KBM-7 (cell line): ENCODE data around the gene CPSF4.

Experiments
- DNase-seq: peaks from one replicate; pipeline ENCODE4 v3.0.0-alpha.2; 2015
- in situ Hi-C: fragments of 300-500 bp; cut with MboI; formaldehyde crosslinking; loops from 2 replicates; pipeline ENCODE4 v1.14.3; 2020; ENCODE audit warnings: low sequenced_read_pairs, low pct_unique_long_range_greater_than_20kb, mixed read lengths

CPSF4 gene

DNA sequence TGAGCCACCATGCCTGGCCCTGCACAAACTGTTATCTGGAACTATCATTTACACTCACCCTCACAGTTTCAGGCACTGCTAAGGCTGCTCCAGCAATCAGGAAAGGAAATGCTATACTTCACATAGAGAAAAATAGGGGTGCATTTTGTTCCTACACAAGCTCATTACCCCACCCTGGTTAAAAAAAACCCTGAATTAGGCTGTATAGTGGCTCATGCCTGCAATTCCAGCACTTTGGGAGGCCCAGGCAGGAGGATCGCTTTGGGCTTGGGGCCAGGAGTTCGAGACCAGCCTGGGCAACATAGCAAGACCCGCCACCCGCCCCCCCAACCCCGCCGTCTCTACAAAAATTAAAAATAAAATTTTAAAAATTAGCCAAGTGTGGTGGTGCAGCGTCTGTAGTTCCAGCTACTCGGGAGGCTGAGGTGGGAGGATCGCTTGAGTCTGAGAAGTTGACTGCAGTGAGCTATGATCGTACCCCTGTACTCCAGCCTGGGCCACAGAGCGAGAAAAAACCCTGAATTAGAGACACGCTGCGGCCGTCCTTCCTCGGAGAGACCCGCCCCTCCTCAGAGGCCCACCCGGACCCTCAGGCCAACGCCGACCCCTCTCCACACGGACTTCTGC is 684 bp upstream of the CPSF4 start:
- no peak for DNase-seq
- in situ Hi-C loops, result no loop called here

DNA sequence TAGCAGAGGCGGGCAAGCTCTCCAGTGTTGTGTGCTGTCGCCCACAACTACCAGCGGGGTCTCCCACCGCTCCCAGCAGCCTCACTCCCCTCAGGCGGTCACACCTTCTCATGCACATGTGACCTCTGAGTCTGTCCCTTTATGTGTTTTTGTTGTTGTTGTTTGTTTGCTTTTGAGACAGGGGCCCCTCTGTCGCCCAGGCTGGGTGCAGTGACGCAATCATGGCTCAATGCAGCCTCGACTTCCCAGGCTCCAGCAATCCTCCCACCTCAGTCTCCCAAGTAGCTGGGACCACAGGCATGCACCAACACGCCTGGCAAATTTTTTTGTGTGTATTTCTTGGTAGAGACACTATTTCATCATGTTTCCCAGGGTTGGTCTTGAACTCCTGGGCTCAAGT is 1.5 kb downstream of the CPSF4 start:
- no peak for DNase-seq
- in situ Hi-C loops, result no loop called here

DNA sequence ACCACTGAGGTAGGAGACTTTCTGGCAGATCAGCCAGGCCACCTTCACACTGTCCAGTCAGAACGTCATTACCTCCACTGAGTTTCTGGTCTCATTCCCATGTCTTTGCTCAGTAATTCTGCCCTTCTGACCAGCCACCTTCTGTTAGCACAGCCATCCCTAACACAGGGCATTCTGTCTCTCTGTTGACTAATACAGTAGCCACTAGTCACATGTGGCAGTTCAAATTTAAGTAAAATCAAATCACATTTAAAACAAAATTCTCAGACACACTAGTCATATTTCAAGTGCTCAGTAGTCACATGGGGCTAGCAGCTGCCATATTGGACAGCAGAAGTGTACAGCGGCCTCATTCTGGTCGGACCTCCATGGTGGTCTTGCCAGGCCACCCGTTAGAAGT is 7.4 kb downstream of the CPSF4 start:
- in situ Hi-C loops, result no loop called here
- DNase-seq, result no peak

DNA sequence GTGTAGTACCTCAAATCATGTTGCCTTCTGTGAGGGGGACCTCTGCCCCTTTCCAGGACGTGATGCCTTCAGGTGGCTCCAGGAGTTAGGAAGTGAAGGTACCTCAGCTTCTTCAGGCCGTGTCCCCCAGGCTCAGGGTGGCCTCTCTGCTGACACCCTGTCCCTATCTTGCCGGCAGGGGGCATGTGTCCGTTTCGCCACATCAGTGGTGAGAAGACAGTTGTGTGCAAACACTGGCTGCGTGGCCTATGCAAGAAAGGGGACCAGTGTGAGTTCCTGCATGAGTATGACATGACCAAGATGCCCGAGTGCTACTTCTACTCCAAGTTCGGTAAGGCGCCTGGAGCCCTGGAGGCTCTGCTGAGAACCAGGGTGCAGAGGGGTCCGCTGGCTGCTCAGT is 9.2 kb downstream of the CPSF4 start:
- in situ Hi-C loops, result no loop called here
- no peak for DNase-seq

DNA sequence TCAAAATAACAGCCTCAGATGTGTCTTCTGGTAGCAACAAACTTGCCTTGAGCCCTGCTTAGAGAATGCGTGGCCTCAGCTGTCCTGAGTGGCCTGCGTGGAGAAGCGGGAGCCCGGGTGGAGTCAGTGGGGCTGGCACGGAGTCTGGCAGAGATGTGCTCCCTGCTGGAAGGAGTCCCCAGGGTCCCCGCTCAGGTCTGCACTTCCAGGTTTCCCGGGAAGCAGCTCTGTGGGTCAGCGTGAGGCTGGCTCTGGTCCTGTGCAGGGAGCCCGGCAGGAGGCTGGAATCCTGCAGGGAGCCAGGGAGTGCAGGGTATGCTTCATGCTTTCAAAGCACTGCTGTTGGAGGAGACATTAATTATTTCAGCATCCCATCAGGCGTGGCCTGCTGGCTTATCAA is 10.1 kb downstream of the CPSF4 start:
- in situ Hi-C loops, result no loop called here
- no peak for DNase-seq

DNA sequence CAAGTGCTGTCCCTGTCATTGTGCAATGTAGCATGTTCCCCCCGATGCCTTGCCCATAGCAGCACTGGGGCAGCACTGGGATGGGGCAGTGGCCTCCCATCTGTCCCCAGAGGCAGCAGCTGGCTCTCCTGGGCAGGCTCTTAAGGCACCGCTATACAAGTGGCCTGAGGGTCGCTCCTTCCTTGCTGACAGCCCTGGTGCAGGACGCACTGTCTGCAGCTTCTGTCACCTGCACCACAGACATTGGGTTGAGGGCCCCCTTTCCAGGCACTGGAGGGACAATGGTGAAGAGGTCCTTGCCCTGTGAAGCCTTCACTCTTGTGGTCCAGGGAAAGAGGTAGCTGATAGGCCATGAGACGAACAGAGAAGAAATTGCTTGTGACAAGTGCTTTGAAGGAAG is 10.6 kb downstream of the CPSF4 start:
- no peak for DNase-seq
- in situ Hi-C loops, result no loop called here

DNA sequence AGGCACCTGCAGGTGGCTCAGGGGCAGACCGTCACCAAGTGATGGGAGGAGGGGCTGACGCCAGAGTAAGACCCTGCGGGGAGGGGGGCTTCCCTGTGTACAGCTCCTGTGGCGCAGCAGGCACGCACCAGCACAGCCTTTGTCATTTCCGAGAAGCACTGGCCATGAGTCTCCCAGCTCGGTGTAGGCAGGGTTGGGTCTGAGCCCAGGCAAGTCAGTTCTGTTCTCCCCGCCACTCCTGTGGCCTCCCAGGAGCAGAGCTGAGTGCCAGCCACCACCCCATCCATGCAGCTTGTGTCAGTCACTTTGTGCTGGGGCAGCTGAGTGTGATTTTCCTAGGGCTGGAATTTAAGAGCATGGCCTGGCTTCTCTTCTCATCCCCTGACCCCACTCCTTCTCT is 13.2 kb downstream of the CPSF4 start:
- in situ Hi-C loops, result no loop called here
- no peak for DNase-seq

DNA sequence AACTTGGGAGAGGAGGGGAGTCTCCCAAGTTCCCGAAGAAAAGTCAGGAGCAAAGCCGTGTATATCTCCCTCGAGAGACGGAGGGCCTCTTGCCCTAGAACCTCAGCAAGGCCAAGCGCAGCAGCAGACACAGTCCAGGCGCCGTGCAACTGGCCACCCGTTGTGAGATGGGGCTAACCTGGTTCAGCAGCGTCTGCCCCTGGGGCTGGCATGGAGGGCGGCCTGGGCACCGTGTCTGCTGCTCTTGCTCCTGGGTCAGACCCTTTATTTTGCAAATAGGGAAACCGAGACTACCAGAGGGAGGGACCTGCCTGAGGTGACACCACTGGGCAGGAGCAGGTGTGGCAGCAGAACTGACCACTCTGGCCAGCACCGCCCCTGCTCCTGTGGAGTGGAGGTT is 13.8 kb downstream of the CPSF4 start:
- no peak for DNase-seq

DNA sequence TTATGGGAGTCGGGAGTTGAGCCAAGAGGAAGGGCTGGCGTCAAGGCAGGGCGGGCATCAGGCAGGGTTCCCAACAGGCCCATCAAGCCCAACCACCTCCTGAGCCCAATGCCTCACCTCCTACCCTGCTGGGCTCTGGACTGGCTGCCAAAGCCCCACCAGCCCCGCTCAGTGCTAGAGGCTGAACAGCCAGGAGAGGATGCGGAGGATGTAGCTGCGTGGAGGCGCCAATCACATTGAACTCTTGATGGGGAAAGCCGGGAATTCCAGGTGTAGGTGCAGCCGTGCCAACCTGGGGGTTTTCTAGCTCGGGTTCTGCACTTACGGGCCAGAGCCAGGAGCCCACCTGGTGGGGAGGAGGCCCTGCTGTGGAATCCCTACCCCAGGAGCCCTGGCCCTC is 14.4 kb downstream of the CPSF4 start:
- in situ Hi-C loops, result no loop called here
- DNase-seq, result no peak

More for the DNA sequence above, 13.8 kb downstream of the CPSF4 start:
- in situ Hi-C loops, result no loop called here

DNA sequence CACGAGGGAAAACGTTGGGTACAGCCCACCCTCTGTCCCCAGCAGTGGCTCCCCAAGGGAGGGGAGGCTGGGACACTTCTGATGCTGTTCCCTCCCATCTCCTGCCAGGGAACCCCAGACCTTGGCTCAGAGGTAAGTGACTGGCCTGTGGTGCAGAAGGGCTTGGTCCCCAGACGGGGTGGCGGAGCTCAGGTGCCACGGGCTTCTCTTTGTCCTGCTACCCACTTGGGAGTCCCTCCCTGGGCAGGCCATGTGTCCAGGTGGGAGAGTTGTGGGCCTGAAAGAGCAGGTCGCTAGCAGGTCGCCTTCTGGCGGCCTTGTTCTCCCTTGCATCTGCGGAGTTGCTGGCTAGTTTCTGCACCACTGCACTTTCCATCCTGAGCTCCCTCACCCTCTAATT is 17.1 kb downstream of the CPSF4 start:
- in situ Hi-C loops, result no loop called here
- DNase-seq, result no peak

DNA sequence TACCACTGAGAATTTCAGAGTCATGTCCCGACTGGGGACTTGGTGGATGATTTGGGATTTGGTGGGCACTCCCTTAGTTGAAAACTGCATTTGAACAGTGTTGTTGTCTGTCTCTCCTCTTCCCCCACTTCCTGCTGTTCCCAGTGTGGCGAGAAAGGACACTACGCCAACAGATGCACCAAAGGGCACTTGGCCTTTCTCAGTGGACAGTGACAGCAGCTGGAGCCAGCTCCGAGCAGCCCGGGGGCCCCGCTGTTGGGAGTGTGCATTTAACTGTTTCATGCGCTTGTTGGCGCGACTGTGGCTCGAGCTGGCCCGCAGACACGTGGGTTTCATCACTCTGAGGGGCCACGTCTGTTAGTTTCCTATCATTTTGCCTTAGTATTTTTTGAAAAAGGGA is 17.5 kb downstream of the CPSF4 start:
- in situ Hi-C loops, result no loop called here
- no peak for DNase-seq

DNA sequence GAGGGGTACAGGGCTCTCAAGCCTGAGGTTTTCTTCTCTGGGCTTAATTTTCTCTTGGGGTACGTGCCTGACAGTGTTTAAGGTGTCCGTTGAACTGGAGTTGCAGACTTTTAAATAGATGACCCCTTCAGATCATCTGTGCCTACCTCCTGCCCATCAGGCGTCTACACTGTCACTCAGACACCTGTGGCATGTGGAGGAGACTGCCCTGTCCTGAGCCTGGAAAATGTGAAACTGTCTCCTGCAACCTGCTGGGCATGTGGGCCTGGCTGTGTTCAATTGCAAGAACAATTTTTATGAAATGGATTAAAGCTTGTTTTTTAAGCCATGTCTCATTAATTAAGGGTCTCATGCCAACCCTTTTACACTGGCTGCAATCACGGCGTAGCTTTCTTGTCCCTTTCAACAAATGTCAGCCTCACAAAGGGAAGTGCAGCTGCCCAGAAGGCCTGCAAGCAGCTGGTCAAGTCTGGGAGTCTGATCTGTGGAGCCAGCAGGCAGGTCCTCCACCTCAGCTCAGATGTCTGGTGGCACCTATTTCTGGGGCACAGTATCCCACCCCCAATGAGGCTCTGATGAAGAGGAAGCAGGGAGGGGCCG is 18.4 kb downstream of the CPSF4 start:
- no peak for DNase-seq
- in situ Hi-C loops, result no loop called here

DNA sequence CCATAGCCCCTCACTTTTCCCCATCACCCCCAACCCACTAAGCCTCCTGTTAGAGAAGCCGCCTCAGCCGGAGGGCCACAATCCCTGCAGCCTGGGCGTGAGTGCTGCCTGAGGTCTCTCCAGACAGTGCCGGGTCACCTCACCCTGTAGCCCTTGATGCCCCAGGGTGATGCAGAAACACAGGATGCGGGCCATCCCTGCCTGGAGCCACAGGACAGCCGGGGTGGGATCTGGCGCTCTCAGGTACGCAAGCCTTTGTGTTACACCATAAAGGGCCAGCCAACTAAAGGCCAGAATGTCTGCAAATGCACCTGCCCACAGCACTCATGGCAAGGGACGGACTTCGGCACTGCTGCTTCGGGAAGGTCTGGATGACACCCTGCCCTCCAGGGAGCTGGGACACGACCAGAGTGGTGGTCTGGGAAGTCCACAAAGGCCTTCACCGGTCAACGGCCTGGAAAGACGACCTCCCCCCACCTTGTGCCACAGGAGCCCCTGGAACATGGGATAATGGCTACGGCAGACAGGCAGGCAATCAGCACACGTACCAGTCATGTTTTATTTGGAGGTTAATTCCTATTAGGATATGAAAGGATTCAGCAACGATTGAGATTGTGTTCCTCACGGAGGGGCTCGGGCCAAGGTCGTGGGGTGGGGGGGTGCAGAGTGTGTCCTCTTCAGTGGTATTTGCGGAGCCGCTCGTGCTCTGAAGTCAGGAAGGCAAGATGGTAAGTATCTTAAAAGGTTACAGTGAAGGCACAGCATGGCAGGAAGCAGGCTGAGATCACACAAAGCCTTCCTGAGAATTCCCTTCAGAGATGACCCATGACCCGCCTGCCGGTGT is 19.1 kb downstream of the CPSF4 start:
- in situ Hi-C loops, result no loop called here
- DNase-seq, result no peak

DNA sequence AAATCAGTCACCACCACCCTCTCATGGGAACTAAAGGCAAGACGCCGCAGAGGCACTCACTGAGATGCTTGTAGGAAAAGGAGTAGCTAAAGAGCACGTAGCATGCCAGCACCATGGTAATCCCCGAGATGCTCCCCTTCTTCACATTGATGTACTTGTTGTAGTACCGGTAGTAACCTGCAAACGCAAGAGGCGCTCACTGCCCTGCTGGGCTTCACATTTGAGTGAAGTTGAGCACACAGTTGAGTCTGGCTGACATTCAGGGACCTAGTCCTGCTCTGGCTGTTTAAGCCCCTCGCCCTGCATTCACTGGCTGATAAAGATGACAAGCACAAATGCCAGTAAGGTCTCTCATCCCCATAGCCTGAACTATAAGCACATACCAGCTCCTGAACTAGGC is 20.3 kb downstream of the CPSF4 start:
- in situ Hi-C loops, result no loop called here
- DNase-seq, result peak; percentile 35

DNA sequence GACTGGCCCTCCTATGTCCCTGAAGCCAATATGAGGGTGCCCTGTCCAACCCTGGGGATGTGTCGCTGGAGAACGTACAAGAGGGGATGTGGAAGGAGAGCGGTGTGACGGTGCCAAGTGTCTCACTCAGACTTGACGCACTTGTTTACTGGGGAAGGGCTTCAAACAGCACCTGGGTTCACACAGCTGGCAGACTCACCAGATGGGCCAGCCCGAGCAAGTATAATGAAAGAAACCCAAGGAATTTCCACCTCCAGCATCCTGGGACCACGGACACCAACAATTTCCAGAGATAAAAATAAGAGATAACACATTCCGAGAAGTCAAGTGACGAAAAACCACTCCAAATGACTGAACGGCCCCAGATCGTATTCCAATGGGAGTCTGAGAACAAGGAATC is 21.9 kb downstream of the CPSF4 start:
- DNase-seq, result no peak
- in situ Hi-C loops, result no loop called here

DNA sequence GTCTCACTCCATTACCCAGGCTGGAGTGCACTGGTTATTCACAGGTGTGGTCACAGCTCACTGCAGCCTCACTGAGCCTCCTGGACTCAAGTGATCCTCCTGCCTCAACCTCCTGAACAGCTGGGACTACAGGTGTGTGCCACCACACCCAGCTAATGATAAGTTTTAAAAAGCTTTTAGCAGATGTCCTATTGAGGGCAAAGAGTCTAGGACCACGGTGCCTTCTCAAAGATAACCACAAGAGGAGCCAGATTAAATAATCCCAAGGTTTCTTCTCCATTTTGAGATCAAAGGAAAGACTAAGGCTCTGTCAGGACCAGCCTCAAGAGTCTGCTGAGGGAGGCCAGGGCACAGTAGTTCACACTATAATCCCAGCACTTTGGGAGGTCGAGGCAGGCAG is 22.5 kb downstream of the CPSF4 start:
- no peak for DNase-seq
- in situ Hi-C loops, result no loop called here

DNA sequence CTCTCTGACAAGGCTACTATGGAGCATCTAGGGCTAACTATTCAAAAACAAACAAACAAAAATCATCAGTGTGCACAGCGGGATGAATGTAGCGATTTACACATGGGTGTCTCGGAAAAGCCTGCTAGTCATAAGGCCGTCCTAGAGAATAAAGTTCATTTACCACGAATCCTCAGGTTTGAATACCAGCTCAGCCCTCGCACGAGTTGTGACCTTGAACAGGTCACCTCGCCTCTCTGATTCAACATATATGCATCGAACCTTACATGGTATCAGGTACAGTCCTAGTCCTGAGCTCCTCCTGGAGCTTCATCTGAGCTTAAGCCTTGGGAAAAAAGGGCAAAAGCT is 26.7 kb downstream of the CPSF4 start:
- in situ Hi-C loops, result no loop called here
- DNase-seq, result no peak

DNA sequence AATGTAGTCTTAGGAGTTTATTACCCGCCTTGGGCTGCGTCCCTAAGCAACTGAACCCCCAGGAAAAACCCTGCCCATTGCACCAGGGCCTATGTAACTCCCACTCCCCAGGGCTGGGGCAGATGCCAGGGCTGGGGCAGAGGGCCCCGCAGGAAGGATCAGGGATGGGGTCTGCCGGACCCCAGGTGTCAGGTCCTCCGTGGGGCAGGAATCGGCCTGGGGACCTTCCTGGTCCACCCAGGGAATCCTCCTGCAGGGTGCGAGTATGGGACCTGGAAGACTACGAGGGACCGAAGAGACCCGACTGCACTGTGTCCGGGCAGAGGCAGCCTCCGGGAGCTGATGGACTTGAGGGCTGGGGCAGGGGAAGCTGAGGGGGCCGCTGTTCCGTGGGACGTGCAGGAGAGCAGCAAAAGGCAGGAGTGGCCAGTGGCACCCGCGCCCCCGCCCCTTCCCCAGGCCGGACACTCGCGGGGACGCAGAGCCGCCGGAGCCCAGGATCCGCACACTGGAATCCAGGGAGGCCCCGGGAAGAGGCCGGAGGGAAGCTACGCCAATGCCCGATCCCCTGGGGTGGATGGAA is 29.7 kb downstream of the CPSF4 start:
- no peak for DNase-seq
- in situ Hi-C loops, result no loop called here

DNA sequence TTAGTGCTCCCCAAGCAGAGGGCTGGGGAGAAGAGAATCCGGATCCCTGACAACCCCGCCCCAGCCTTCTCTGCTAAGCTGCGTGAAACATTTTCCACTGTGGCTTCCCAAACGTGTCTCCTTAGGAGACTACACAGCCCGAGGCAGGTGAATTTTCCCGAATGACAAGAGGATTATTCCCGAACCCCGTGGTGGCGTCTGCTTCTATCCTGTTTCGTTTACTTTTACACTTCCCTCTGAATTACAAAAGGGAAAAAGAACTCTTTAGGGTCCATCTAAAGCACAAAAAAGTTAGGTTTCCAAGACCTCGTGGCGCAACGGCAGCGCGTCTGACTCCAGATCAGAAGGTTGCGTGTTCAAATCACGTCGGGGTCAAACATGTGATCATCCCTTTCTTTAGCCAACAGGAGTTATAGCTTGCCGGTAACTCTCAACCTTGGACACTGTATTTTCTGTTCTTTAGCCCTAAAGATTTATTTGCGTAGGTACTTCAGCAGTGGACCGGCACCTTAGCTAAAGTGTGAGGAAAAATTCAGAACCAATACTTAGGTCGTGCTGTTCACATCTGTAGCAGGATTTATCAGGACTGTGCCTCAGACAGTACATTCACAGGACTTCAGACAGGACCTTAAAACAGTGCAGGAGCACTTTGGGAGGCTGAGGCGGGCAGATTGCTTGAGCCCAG is 30.8 kb downstream of the CPSF4 start:
- in situ Hi-C loops, result no loop called here
- no peak for DNase-seq
